ENCODE data around the gene VSTM5. TPM values are rescaled to one million over a fixed set of nuclear protein-coding genes. Genes with fewer than 3 reads are reported as not detected.
"Not testable (repeated sequence)": the region's sequence is repeated elsewhere in the genome, so short reads cannot be mapped to it uniquely, and the experiment has no call there.

The VSTM5 gene
- total RNA-seq, 4 donors from 2014 or later = 0.79 TPM; not detected in 3

- TF ChIP-seq CTCF (IDR thresholded peaks at IDR 0.05) = no peak
- DNase-seq (ENCODE audit: low spot score) (no peak), ATAC-seq (ENCODE audit: low FRiP score) (no peak)
These were observed 67.1 kb downstream of the VSTM5 start for GRCh38 chr11:93783362-93783761.

- no peak for ATAC-seq (ENCODE audit: low FRiP score)
- no peak for DNase-seq (ENCODE audit: low spot score)
- no peak for TF ChIP-seq CTCF (IDR thresholded peaks at IDR 0.05)
These were observed 75.1 kb downstream of the VSTM5 start for GRCh38 chr11:93775289-93775688.

GRCh38 chr11:93774560-93774959 is 75.9 kb downstream of the VSTM5 start:
- not testable (repeated sequence) for DNase-seq (ENCODE audit: low spot score); ATAC-seq (ENCODE audit: low FRiP score)

GRCh38 chr11:93773601-93774200 is 76.7 kb downstream of the VSTM5 start:
- no peak for ATAC-seq (ENCODE audit: low FRiP score)
- TF ChIP-seq CTCF (IDR thresholded peaks at IDR 0.05) = no peak

GRCh38 chr11:93773045-93773477 is 77.4 kb downstream of the VSTM5 start:
- ATAC-seq (ENCODE audit: low FRiP score) = no peak
- TF ChIP-seq CTCF (IDR thresholded peaks at IDR 0.05) = no peak
- DNase-seq (ENCODE audit: low spot score) = no peak

More at GRCh38 chr11:93773601-93774200, 76.7 kb downstream of the VSTM5 start:
- DNase-seq (ENCODE audit: low spot score) = no peak

GRCh38 chr11:93772123-93772522 is 78.3 kb downstream of the VSTM5 start:
- ATAC-seq (ENCODE audit: low FRiP score) (no peak), DNase-seq (ENCODE audit: low spot score) (no peak)
- TF ChIP-seq CTCF (IDR thresholded peaks at IDR 0.05) = no peak

- ATAC-seq (ENCODE audit: low FRiP score) (no peak), DNase-seq (ENCODE audit: low spot score) (no peak)
- TF ChIP-seq CTCF (IDR thresholded peaks at IDR 0.05) = no peak
These were observed 80.3 kb downstream of the VSTM5 start for GRCh38 chr11:93770160-93770559.

Small RNA genes lying within 50 kb of the gene (small RNA-seq; reads per million reads assigned to genes)
- gene RF00019 = not detected

Other genes starting within 250 kb of the VSTM5 start
- gene CEP295, start 188.9 kb downstream of the VSTM5 start, total RNA-seq = 10 to 100 TPM in 3 of 4 donors, 1 to 10 TPM in 1; 7.3 to 21.0 (median 12.4) TPM
- gene TAF1D, start 109.1 kb downstream of the VSTM5 start, total RNA-seq = 100 to 1,000 TPM; 106 to 281 (median 127) TPM
- gene C11orf54, start 108.9 kb downstream of the VSTM5 start, total RNA-seq = 10 to 100 TPM; 17.3 to 50.8 (median 41.5) TPM
- 10 to 100 TPM; 18.1 to 40.6 (median 21.5) TPM for gene MED17, start 66.3 kb downstream of the VSTM5 start, total RNA-seq
- gene HEPHL1, start 170.7 kb upstream of the VSTM5 start, total RNA-seq = not detected